Effector memory CD4-positive, alpha-beta T cell (primary cell): ENCODE data around the gene EEPD1.

ENCODE experiments used
- DNase-seq, 3 donors: peaks; one replicate each; pipeline ENCODE4 v3.0.0-alpha.2; 2020
- H3K27ac ChIP-seq: 2 replicates; pipeline ENCODE4 v1.7.0; 2013; ENCODE audit warnings: mild to moderate bottlenecking, low read length, moderate library complexity; ENCODE audit not compliant: insufficient read depth, poor library complexity, severe bottlenecking
- H3K27me3 ChIP-seq: replicated peaks from 2 replicates; pipeline ENCODE4 v1.7.0; 2013; ENCODE audit warnings: mild to moderate bottlenecking, low read length; ENCODE audit not compliant: insufficient read depth, control insufficient read depth, poor library complexity, severe bottlenecking
- H3K36me3 ChIP-seq: 2 replicates; pipeline ENCODE4 v1.7.0; 2013; ENCODE audit warnings: mild to moderate bottlenecking, low read length, moderate library complexity; ENCODE audit not compliant: control insufficient read depth, insufficient read depth
- H3K4me1 ChIP-seq: 2 replicates; pipeline ENCODE4 v1.7.0; 2013; ENCODE audit warnings: low read length, mild to moderate bottlenecking; ENCODE audit not compliant: control insufficient read depth, insufficient read depth, poor library complexity, severe bottlenecking
- H3K4me3 ChIP-seq: 2 replicates; pipeline ENCODE4 v1.7.0; 2013; ENCODE audit warnings: low read length, low read depth, mild to moderate bottlenecking; ENCODE audit not compliant: insufficient read depth, poor library complexity, severe bottlenecking
- H3K9me3 ChIP-seq: 2 replicates; pipeline ENCODE4 v1.7.0; 2013; ENCODE audit warnings: mild to moderate bottlenecking, low read length, moderate library complexity; ENCODE audit not compliant: control insufficient read depth

EEPD1 gene

DNA sequence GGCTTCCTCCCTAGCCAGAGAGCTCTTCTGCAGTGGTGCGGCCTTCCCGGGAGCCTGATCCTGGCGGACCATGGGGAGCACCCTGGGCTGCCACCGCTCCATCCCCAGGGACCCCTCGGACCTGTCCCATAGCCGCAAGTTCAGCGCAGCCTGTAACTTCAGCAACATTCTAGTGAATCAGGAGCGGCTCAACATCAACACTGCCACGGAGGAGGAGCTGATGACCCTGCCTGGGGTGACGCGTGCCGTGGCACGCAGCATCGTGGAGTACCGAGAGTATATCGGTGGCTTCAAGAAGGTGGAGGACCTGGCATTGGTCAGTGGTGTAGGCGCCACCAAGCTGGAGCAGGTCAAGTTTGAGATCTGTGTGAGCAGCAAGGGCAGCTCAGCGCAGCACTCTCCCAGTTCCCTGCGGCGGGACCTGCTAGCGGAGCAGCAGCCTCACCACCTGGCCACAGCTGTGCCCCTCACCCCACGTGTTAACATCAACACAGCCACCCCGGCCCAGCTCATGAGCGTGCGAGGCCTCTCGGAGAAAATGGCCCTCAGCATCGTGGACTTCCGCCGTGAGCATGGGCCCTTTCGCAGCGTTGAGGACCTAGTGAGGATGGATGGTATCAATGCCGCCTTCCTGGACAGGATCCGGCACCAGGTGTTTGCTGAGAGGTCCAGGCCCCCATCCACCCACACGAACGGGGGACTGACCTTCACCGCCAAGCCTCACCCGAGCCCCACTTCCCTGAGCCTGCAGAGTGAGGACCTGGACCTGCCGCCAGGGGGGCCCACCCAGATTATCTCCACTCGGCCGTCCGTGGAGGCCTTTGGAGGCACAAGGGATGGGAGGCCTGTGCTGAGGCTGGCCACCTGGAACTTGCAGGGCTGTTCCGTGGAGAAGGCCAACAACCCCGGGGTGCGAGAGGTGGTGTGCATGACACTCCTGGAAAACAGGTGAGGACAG, 1.5 kb downstream of the EEPD1 start:
- DNase-seq = no peak
- H3K9me3 ChIP-seq = no peaks in the 10 kb centered on the region
- H3K27ac ChIP-seq = no peak overlapping the region
- peaks cover 16% of the 10 kb centered on the region for H3K4me1 ChIP-seq
- H3K36me3 ChIP-seq = no peaks in the 10 kb centered on the region
- H3K4me3 ChIP-seq = peak overlapping the region; percentile 71
- no peaks in the 10 kb centered on the region for H3K27me3 ChIP-seq

DNA sequence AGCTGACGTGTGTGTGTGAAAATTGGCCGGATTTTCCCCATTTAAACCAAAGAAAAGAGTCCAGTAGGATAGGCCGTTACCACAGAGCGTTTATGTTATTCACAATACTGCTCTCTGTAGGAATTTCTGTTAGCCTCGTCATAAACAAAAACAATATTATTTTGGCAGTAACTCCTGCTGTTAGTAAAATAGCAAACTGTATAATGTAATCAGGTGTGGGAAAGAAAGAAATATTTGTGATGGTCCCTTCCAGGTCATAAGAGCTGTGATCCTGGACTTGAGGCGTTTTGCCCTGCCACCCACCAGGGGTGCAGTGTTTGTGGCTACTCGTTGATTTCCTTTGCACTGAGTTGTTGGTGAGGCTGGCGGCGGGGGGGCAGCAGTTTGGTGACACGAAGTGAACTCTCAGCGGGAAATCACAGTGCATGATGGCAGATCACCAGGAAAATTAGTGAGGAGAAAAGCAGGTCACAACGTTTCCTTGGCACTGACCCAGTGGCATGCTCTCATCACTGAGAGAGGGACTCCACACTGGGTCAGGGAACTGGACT, 2.8 kb downstream of the EEPD1 start:
- H3K27ac ChIP-seq = no peak overlapping the region
- H3K4me3 ChIP-seq = no peak overlapping the region
- DNase-seq = no peak

DNA sequence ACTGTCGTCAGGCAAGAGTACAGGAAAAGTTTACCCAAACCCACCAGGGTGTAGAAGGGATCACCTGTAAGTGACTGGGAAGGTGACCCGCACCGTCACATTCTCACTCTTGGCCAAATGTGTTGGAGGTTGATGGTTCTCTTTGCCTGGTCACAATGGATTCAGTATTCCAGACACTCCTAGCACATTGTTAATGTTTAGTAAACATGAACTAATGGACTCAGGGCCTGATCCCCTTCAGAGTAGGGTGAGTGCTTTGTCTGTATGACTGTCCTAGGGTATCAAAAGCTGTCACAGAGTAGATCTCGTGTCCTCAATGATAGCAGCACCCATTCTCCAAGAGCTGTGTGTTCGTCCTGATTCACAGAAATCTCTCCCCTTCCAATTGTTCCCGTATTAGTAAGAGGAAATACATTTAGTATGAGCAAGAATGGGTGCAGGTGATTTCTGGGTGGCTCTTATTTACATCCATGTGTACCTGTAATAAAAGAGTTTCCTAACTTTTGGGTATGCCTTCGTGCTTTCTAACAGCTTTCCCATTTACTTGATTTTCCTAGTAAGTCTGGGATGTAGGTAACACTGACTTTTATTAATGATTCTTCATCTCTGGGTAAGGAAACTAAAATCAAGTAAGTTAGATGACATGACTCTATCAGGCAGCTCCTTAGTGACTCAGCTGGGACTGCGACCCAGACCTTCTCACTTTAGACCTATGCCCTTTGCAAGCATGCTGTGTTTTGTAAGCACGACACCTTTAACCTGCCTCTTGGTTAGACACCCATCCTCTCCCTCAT, 4.7 kb downstream of the EEPD1 start:
- Histone ChIP-seq H3K4me3 (no peak overlapping the region), H3K27me3 (no peaks in the 10 kb centered on the region), H3K27ac (no peak overlapping the region), H3K36me3 (no peaks in the 10 kb centered on the region), H3K9me3 (no peaks in the 10 kb centered on the region), H3K4me1 (peaks cover 16% of the 10 kb centered on the region)
- no peak for DNase-seq

More for the DNA sequence above, 2.8 kb downstream of the EEPD1 start:
- Histone ChIP-seq H3K9me3 (no peaks in the 10 kb centered on the region), H3K4me1 (peaks cover 16% of the 10 kb centered on the region), H3K27me3 (no peaks in the 10 kb centered on the region), H3K36me3 (no peaks in the 10 kb centered on the region)

DNA sequence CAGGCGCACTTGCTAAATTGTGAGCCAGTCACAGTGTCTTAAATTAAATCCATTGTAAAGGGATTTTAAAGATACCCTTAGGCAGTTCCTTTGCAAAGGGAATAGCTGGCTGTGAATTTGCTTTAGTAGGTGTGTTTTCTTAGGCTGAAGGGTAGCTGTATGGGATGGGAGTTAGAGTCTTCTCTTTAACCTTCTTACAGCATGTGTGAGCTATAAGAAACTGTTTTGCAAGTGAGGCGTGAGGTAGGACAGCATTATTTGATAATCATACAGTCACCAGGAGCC, 5.2 kb downstream of the EEPD1 start:
- peaks cover 16% of the 10 kb centered on the region for H3K4me1 ChIP-seq
- DNase-seq = no peak
- H3K27ac ChIP-seq = no peak overlapping the region
- no peaks in the 10 kb centered on the region for H3K9me3 ChIP-seq
- no peaks in the 10 kb centered on the region for H3K36me3 ChIP-seq
- H3K27me3 ChIP-seq = no peaks in the 10 kb centered on the region
- H3K4me3 ChIP-seq = no peak overlapping the region

DNA sequence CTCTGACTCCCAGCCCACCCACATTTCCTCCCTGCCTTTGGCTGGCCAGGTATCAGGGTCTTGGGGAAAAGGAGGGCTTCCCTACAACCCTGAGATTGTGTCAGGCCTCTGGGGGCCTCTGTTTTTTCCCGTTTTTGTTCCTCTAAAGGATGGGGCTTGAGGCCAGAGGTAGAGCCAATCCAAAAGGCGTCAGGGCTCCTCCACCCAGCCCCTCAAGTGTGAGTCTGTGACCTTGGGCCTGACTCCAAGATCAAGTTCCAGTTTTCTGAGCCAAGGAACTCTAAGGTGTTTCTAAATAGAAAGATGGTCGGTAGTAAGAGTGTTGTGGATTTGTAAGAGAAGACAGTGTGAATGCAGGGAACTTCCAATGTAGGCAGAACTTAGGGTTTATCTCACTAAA, 6.6 kb downstream of the EEPD1 start:
- Histone ChIP-seq H3K36me3 (no peaks in the 10 kb centered on the region), H3K4me3 (no peak overlapping the region), H3K27ac (no peak overlapping the region), H3K27me3 (no peaks in the 10 kb centered on the region), H3K9me3 (no peaks in the 10 kb centered on the region), H3K4me1 (peaks cover 7% of the 10 kb centered on the region)
- no peak for DNase-seq

DNA sequence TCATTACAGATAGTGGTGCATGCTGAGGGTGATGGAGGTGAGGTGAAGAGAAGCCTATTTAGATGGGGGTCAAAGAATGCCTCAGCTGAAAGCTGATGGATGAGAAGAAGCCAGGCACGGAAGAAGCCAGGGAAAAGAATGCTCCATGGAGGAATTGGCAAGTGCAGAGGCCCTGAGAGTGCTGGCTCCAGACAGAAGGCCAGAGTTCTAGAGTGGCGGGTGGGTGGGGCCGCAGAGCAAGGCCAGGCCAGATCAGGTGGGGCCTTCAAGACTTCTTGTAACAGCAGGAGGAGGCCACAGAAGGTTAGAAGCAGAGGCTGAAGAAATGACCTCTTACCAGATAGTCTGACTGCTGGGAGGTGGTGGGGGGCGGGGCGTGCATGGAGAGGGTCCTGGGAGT, 7.3 kb downstream of the EEPD1 start:
- no peak overlapping the region for H3K4me3 ChIP-seq
- no peak for DNase-seq
- H3K36me3 ChIP-seq = no peaks in the 10 kb centered on the region
- no peaks in the 10 kb centered on the region for H3K27me3 ChIP-seq
- no peaks in the 10 kb centered on the region for H3K9me3 ChIP-seq
- no peak overlapping the region for H3K27ac ChIP-seq
- peaks cover under 1% of the 10 kb centered on the region for H3K4me1 ChIP-seq

DNA sequence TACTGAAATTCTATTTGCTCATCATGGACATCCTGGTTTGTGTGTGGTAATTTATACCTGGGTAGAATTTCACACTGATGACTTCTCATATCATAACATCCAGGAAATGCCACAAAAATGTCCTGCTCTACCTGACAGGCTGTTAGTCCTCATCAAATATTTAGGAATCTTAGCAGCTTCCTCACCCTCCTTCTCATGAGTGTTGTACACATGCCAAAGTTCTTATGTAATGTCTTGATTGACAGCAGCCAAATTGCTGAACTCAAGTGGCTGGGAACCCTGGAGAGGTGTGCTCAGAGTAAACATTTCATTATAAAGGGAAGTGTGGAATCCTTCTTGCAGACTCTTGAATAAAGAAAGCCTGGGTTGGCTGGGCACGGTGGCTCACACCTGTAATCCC, 8.9 kb downstream of the EEPD1 start:
- Histone ChIP-seq H3K27ac (no peak overlapping the region), H3K27me3 (no peaks in the 10 kb centered on the region), H3K4me3 (no peak overlapping the region), H3K36me3 (no peaks in the 10 kb centered on the region), H3K4me1 (no peaks in the 10 kb centered on the region), H3K9me3 (no peaks in the 10 kb centered on the region)
- no peak for DNase-seq

DNA sequence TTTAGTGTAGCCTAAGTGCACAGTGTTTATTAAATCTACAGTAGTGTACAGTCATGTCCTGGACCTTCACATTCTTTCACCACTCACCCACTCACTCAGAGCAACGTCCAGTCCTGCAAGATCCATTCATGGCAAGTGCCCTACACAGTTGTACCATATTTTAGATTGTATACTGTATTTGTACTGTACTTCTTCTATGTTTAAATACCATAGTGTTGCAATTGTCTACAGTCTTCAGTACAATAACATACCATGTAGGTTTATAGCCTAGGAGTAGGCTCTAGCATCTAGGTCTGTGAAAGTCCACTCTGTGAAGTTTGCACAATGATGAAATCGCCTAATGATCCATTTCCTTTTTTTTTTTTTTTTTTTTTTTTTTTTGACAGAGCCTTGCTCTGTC, 12.0 kb downstream of the EEPD1 start:
- Histone ChIP-seq H3K27ac (no peak overlapping the region), H3K36me3 (no peaks in the 10 kb centered on the region), H3K4me1 (no peaks in the 10 kb centered on the region), H3K9me3 (no peaks in the 10 kb centered on the region), H3K27me3 (no peaks in the 10 kb centered on the region), H3K4me3 (no peak overlapping the region)
- no peak for DNase-seq

GRCh38 chr7:36165802-36166201, 12.7 kb downstream of the EEPD1 start:
- Histone ChIP-seq H3K4me3 (no peak overlapping the region), H3K36me3 (no peaks in the 10 kb centered on the region), H3K4me1 (no peaks in the 10 kb centered on the region), H3K27me3 (no peaks in the 10 kb centered on the region), H3K9me3 (no peaks in the 10 kb centered on the region), H3K27ac (no peak overlapping the region)
- DNase-seq = no peak
